ENCODE data around the gene PRR14.
"Not testable (repeated sequence)": the region's sequence is repeated elsewhere in the genome, so short reads cannot be mapped to it uniquely, and the experiment has no call there.

DNA sequence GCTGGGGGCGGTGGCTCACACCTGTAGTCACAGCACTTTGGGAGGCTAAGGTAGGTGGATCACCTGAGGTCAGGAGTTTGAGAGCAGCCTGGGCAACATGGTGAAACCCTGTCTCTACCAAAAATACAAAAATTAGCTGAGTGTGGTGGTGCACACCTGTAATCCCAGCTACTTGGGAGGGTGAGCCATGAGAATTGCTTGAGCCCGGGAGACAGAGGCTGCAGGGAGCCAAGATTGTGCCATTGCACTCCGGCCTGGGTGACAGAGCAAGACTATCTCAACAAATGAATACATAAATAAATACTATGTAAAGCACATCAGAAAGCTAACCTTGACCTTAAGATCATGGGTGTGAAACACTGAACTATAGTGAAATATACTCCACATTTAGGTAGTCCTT lies 45.9 kb downstream of the PRR14 start:
- not testable (repeated sequence) for TF ChIP-seq POLR2A (IDR thresholded peaks at IDR 0.05)
- TF ChIP-seq, protein P1, sequence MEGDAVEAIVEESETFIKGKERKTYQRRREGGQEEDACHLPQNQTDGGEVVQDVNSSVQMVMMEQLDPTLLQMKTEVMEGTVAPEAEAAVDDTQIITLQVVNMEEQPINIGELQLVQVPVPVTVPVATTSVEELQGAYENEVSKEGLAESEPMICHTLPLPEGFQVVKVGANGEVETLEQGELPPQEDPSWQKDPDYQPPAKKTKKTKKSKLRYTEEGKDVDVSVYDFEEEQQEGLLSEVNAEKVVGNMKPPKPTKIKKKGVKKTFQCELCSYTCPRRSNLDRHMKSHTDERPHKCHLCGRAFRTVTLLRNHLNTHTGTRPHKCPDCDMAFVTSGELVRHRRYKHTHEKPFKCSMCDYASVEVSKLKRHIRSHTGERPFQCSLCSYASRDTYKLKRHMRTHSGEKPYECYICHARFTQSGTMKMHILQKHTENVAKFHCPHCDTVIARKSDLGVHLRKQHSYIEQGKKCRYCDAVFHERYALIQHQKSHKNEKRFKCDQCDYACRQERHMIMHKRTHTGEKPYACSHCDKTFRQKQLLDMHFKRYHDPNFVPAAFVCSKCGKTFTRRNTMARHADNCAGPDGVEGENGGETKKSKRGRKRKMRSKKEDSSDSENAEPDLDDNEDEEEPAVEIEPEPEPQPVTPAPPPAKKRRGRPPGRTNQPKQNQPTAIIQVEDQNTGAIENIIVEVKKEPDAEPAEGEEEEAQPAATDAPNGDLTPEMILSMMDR (IDR thresholded peaks at IDR 0.05): not testable (repeated sequence)

Data from adrenal gland (tissue), 5 donors.